Inferior parietal cortex (tissue), 1 donor: ENCODE results near the gene ARID3B.
"Not testable (repeated sequence)": the region's sequence is repeated elsewhere in the genome, so short reads cannot be mapped to it uniquely, and the experiment has no call there.

Source experiments
- DNase-seq: peaks from one replicate; pipeline ENCODE4 v3.0.0-alpha.2; 2016; ENCODE audit errors: extremely low spot score

Gene ARID3B

GRCh38 chr15:74535388-74536084 lies 5.5 kb upstream of the ARID3B start:
- no peak for DNase-seq

- DNase-seq = no peak
Observed at GRCh38 chr15:74537736-74538135, 3.3 kb upstream of the ARID3B start.

- not testable (repeated sequence) for DNase-seq
Observed at GRCh38 chr15:74539521-74539920, 1.5 kb upstream of the ARID3B start.

- peak; percentile 13 for DNase-seq
Observed at GRCh38 chr15:74540161-74540760, 759 bp upstream of the ARID3B start.

GRCh38 chr15:74541494-74542165 lies 610 bp downstream of the ARID3B start:
- DNase-seq = peak; percentile 52

GRCh38 chr15:74542166-74543042 lies 1.4 kb downstream of the ARID3B start:
- peak; percentile 39 for DNase-seq

- DNase-seq = no peak
Observed at GRCh38 chr15:74543043-74543422, 2.0 kb downstream of the ARID3B start.

GRCh38 chr15:74543583-74543982 lies 2.6 kb downstream of the ARID3B start:
- no peak for DNase-seq

GRCh38 chr15:74545086-74545485 lies 4.1 kb downstream of the ARID3B start:
- DNase-seq = no peak

GRCh38 chr15:74545776-74546656 lies 5.0 kb downstream of the ARID3B start:
- peak; percentile 96 for DNase-seq

GRCh38 chr15:74547616-74548015 lies 6.6 kb downstream of the ARID3B start:
- peak; percentile 30 for DNase-seq

- no peak for DNase-seq
Observed at GRCh38 chr15:74548241-74548640, 7.2 kb downstream of the ARID3B start.

- no peak for DNase-seq
Observed at GRCh38 chr15:74549816-74550215, 8.8 kb downstream of the ARID3B start.

- no peak for DNase-seq
Observed at GRCh38 chr15:74551714-74552113, 10.7 kb downstream of the ARID3B start.

GRCh38 chr15:74552773-74553441 lies 11.9 kb downstream of the ARID3B start:
- no peak for DNase-seq

GRCh38 chr15:74555192-74555591 lies 14.2 kb downstream of the ARID3B start:
- DNase-seq = no peak

GRCh38 chr15:74558706-74559105 lies 17.7 kb downstream of the ARID3B start:
- no peak for DNase-seq

- no peak for DNase-seq
Observed at GRCh38 chr15:74563442-74563841, 22.4 kb downstream of the ARID3B start.

- DNase-seq = no peak
Observed at GRCh38 chr15:74564182-74564581, 23.2 kb downstream of the ARID3B start.

GRCh38 chr15:74565381-74566085 lies 24.5 kb downstream of the ARID3B start:
- no peak for DNase-seq
